ENCODE data around the gene GOLGA7B.

Gene GOLGA7B

GRCh38 chr10:97913193-97913592, 63.5 kb downstream of the GOLGA7B start:
- no peak for TF ChIP-seq CEBPB (IDR thresholded peaks at IDR 0.05)

- no peak for TF ChIP-seq RAD21 (IDR thresholded peaks at IDR 0.05; ENCODE audit: low read depth)
- TF ChIP-seq TCF12 (IDR thresholded peaks at IDR 0.05; ENCODE audit: low read depth), result no peak
- TF ChIP-seq CEBPB (IDR thresholded peaks at IDR 0.05), result no peak
- no peak for TF ChIP-seq CREB1 (IDR thresholded peaks at IDR 0.05; ENCODE audit: low read depth)
- TF ChIP-seq TAF1 (IDR thresholded peaks at IDR 0.05; ENCODE audit: low read depth), result no peak
- TF ChIP-seq USF1 (IDR thresholded peaks at IDR 0.05), result no peak
- no peak for TF ChIP-seq FOXM1 (IDR thresholded peaks at IDR 0.05; ENCODE audit: borderline replicate concordance, low read depth)
- no peak for TF ChIP-seq NFIC (IDR thresholded peaks at IDR 0.05)
- TF ChIP-seq YY1 (IDR thresholded peaks at IDR 0.05; ENCODE audit: low read depth), result no peak
- TF ChIP-seq ZBTB7A (IDR thresholded peaks at IDR 0.05; ENCODE audit: low read depth), result no peak
- TF ChIP-seq MAX (IDR thresholded peaks at IDR 0.05), result no peak
- no peak for TF ChIP-seq TEAD4 (IDR thresholded peaks at IDR 0.05)
- no peak for TF ChIP-seq EGR1 (IDR thresholded peaks at IDR 0.05)
- no peak for TF ChIP-seq EP300 (IDR thresholded peaks at IDR 0.05; ENCODE audit: borderline replicate concordance)
- TF ChIP-seq, protein P1, sequence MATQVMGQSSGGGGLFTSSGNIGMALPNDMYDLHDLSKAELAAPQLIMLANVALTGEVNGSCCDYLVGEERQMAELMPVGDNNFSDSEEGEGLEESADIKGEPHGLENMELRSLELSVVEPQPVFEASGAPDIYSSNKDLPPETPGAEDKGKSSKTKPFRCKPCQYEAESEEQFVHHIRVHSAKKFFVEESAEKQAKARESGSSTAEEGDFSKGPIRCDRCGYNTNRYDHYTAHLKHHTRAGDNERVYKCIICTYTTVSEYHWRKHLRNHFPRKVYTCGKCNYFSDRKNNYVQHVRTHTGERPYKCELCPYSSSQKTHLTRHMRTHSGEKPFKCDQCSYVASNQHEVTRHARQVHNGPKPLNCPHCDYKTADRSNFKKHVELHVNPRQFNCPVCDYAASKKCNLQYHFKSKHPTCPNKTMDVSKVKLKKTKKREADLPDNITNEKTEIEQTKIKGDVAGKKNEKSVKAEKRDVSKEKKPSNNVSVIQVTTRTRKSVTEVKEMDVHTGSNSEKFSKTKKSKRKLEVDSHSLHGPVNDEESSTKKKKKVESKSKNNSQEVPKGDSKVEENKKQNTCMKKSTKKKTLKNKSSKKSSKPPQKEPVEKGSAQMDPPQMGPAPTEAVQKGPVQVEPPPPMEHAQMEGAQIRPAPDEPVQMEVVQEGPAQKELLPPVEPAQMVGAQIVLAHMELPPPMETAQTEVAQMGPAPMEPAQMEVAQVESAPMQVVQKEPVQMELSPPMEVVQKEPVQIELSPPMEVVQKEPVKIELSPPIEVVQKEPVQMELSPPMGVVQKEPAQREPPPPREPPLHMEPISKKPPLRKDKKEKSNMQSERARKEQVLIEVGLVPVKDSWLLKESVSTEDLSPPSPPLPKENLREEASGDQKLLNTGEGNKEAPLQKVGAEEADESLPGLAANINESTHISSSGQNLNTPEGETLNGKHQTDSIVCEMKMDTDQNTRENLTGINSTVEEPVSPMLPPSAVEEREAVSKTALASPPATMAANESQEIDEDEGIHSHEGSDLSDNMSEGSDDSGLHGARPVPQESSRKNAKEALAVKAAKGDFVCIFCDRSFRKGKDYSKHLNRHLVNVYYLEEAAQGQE (IDR thresholded peaks at IDR 0.05; ENCODE audit: low read depth), result no peak
Observed at GRCh38 chr10:97913614-97914013, 64.0 kb downstream of the GOLGA7B start.

GRCh38 chr10:97914171-97914836, 64.7 kb downstream of the GOLGA7B start:
- no peak for TF ChIP-seq CEBPB (IDR thresholded peaks at IDR 0.05)
- TF ChIP-seq TCF12 (IDR thresholded peaks at IDR 0.05; ENCODE audit: low read depth), result no peak
- TF ChIP-seq MAX (IDR thresholded peaks at IDR 0.05), result no peak
- TF ChIP-seq, protein P1 (IDR thresholded peaks at IDR 0.05; ENCODE audit: low read depth), result no peak
- no peak for TF ChIP-seq USF1 (IDR thresholded peaks at IDR 0.05)

DNA sequence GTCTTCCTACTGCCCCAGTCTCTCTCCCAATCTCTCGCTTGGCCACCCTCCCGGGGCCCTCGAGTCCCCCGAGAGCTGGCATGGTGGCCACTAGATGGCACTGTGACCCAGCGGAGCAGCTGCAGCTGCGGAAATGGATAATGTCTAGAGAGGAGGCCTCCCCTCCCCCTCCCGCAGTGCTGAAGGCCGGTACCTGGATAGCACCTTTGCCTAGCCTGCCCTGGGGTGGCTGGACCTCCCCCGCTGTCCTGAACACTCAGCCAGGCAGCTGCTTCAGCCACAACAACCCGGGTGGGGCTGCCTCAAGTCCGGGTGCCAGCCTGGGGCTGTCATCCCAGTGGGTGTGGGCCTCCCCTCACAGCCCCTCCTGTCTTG, 65.2 kb downstream of the GOLGA7B start:
- peak; percentile 98 for TF ChIP-seq RAD21 (IDR thresholded peaks at IDR 0.05; ENCODE audit: low read depth)
- TF ChIP-seq TCF12 (IDR thresholded peaks at IDR 0.05; ENCODE audit: low read depth), result no peak
- no peak for TF ChIP-seq EP300 (IDR thresholded peaks at IDR 0.05; ENCODE audit: borderline replicate concordance)
- no peak for TF ChIP-seq CEBPB (IDR thresholded peaks at IDR 0.05)
- no peak for TF ChIP-seq YY1 (IDR thresholded peaks at IDR 0.05; ENCODE audit: low read depth)
- no peak for TF ChIP-seq EGR1 (IDR thresholded peaks at IDR 0.05)
- TF ChIP-seq NFIC (IDR thresholded peaks at IDR 0.05), result 0 out of 2 replicates have a peak, but pooled peaks have one; percentile 23
- no peak for TF ChIP-seq MAX (IDR thresholded peaks at IDR 0.05)
- no peak for TF ChIP-seq TAF1 (IDR thresholded peaks at IDR 0.05; ENCODE audit: low read depth)
- no peak for TF ChIP-seq TEAD4 (IDR thresholded peaks at IDR 0.05)
- TF ChIP-seq, protein P1 (IDR thresholded peaks at IDR 0.05; ENCODE audit: low read depth), result 0 out of 2 replicates have a peak, but pooled peaks have one; percentile 18
- no peak for TF ChIP-seq CREB1 (IDR thresholded peaks at IDR 0.05; ENCODE audit: low read depth)
- TF ChIP-seq FOXM1 (IDR thresholded peaks at IDR 0.05; ENCODE audit: borderline replicate concordance, low read depth), result no peak
- no peak for TF ChIP-seq ZBTB7A (IDR thresholded peaks at IDR 0.05; ENCODE audit: low read depth)
- no peak for TF ChIP-seq USF1 (IDR thresholded peaks at IDR 0.05)

Measured in Ishikawa (cell line).